K562 (cell line): ENCODE results near the gene BCL2L13. TPM values are rescaled to one million over a fixed set of nuclear protein-coding genes. Genes with fewer than 3 reads are reported as not detected.

Experiments used
- ATAC-seq: fragments of 200-7000 bp; cut with Tn5 transposase; 3 replicates; pipeline ENCODE4 v1.9.1; 2020; ENCODE audit warnings: moderate library complexity
- BruUV-seq: library from RNA; stranded (reverse); fragments of 400-500 nt; replicated peaks from 2 replicates; lab custom pipeline; 2021; lab: Mats Ljungman, UMichigan
- CTCF ChIA-PET: fragments of 300-600 bp; formaldehyde crosslinking; extraction: SDS; loops from one replicate; lab custom pipeline; 2021; ENCODE audit warnings: low intra/inter-chr PET ratio; lab: Yijun Ruan, JAX
- POLR2A ChIA-PET: fragments of 300-600, 350-650 bp; sonication (Branson Sonifier 250); formaldehyde crosslinking; extraction: SDS; loops from one replicate; lab custom pipeline; 2021; ENCODE audit warnings: antibody characterized with exemption, inconsistent platforms; lab: Yijun Ruan, JAX
- DNase-seq, 4 experiments: peaks; one replicate each; pipeline versions ENCODE4 v3.0.0 to v3.0.0-alpha.2; 2011 to 2018; ENCODE audit warnings: low spot score in 3 of 4, mixed read lengths in 3 of 4; ENCODE audit errors: extremely low read depth in 1 of 4
- FAIRE-seq: peaks from 2 replicates; lab custom pipeline; 2011; peaks lifted over from hg19 to GRCh38; lab: Jason Lieb, UNC
- H2AFZ ChIP-seq: 2 replicates; pipeline ENCODE4 v1.6.0; 2011; ENCODE audit warnings: low read depth, low read length, control low read depth, inconsistent platforms
- H3K27ac ChIP-seq: fragments of 200-600 bp; 3 replicates; pipeline ENCODE4 v1.8.0; 2011; ENCODE audit warnings: low read depth, mild to moderate bottlenecking, control low read depth, inconsistent platforms, low read length, moderate library complexity, mixed read lengths; ENCODE audit errors: extremely low read depth
- H3K27me3 ChIP-seq, 2 experiments: fragments of 300-600 bp in 1 of 2; 2 replicates in 1 of 2; 3 replicates in 1 of 2; pipeline versions ENCODE4 v1.6.0 to v1.8.0; 2011; ENCODE audit warnings: inconsistent platforms in 2 of 2, low read length in 2 of 2, mild to moderate bottlenecking in 1 of 2, mixed read lengths in 1 of 2, moderate library complexity in 1 of 2; ENCODE audit not compliant: control insufficient read depth in 2 of 2, insufficient read depth in 2 of 2
- H3K36me3 ChIP-seq: fragments of 300-600 bp; 3 replicates; pipeline ENCODE4 v1.8.0; 2011; ENCODE audit warnings: mild to moderate bottlenecking, low read length, inconsistent platforms; ENCODE audit not compliant: control insufficient read depth, insufficient read depth
- H3K4me1 ChIP-seq, 2 experiments: fragments of 200-600 bp in 1 of 2; replicated peaks in 1 of 2; 2 replicates in 1 of 2; 3 replicates in 1 of 2; pipeline versions ENCODE4 v1.5.1 to v1.8.0; 2011; ENCODE audit warnings: inconsistent platforms in 2 of 2, low read length in 2 of 2, mild to moderate bottlenecking in 1 of 2, mixed read lengths in 1 of 2, moderate library complexity in 1 of 2; ENCODE audit not compliant: control insufficient read depth in 2 of 2, insufficient read depth in 2 of 2
- H3K4me2 ChIP-seq: 2 replicates; pipeline ENCODE4 v1.6.1; 2011; ENCODE audit warnings: low read length, control low read depth, inconsistent platforms, mixed read lengths; ENCODE audit not compliant: insufficient read depth
- H3K4me3 ChIP-seq: fragments of 200-600 bp; sonication (generic), shearing (Covaris generic); 2 replicates; pipeline ENCODE4 v1.5.1; 2016; ENCODE audit warnings: control low read depth, inconsistent platforms
- H3K79me2 ChIP-seq: fragments of 200-600 bp; 3 replicates; pipeline ENCODE4 v1.8.0; 2011; ENCODE audit warnings: low read length, inconsistent platforms; ENCODE audit not compliant: control insufficient read depth, insufficient read depth
- H3K9ac ChIP-seq, 2 experiments: 2 replicates each; pipeline versions ENCODE4 v1.6.0 to v1.6.1; 2011; ENCODE audit warnings: low read depth in 2 of 2, low read length in 2 of 2, control low read depth in 1 of 2, inconsistent platforms in 1 of 2, mild to moderate bottlenecking in 1 of 2, mixed read lengths in 1 of 2; ENCODE audit not compliant: insufficient read depth in 1 of 2
- H3K9me1 ChIP-seq: one replicate; pipeline ENCODE4 v1.6.0; 2011; ENCODE audit warnings: inconsistent platforms, mild to moderate bottlenecking, low read length, moderate library complexity; ENCODE audit not compliant: control insufficient read depth, insufficient read depth
- H3K9me3 ChIP-seq: replicated peaks from 2 replicates; pipeline ENCODE4 v1.5.1; 2011; ENCODE audit warnings: low read depth, low read length, inconsistent platforms; ENCODE audit not compliant: control insufficient read depth, insufficient read depth
- H4K20me1 ChIP-seq: replicated peaks from 2 replicates; pipeline ENCODE4 v1.6.1; 2011; ENCODE audit warnings: low read length, inconsistent platforms, mixed read lengths; ENCODE audit not compliant: control insufficient read depth, insufficient read depth
- CBFA2T3 ChIP-seq: fragments of 450-650 bp; IDR thresholded peaks from 2 replicates; pipeline ENCODE4 v1.6.1; 2017
- ETS2 ChIP-seq: IDR thresholded peaks from 2 replicates; pipeline ENCODE4 v1.6.1; 2016; ENCODE audit warnings: borderline replicate concordance, missing genetic modification characterization, mild to moderate bottlenecking, moderate library complexity, missing compliant biosample characterization; ENCODE audit not compliant: poor library complexity, severe bottlenecking
- FOXK2 ChIP-seq, 2 experiments: fragments of 450-650 bp; IDR thresholded peaks in 1 of 2; conservative IDR thresholded peaks in 1 of 2; 2 replicates each; pipeline ENCODE4 v1.6.1; 2016; ENCODE audit warnings: low read depth in 2 of 2, mild to moderate bottlenecking in 1 of 2
- HDAC8 ChIP-seq: fragments of 450-650 bp; IDR thresholded peaks from 2 replicates; pipeline ENCODE4 v1.6.1; 2016; ENCODE audit warnings: mild to moderate bottlenecking, missing genetic modification characterization, moderate library complexity, missing compliant biosample characterization
- MAFF ChIP-seq: IDR thresholded peaks from 2 replicates; pipeline ENCODE4 v1.6.1; 2012; ENCODE audit warnings: low read length, improper control_type of control experiment
- NCOA2 ChIP-seq, 2 experiments: fragments of 450-650 bp; IDR thresholded peaks; 2 replicates each; pipeline ENCODE4 v1.6.1; 2018; ENCODE audit warnings: mild to moderate bottlenecking in 2 of 2, moderate library complexity in 1 of 2; ENCODE audit not compliant: partially characterized antibody in 2 of 2
- POU5F1 ChIP-seq: fragments of 150-350 bp; IDR thresholded peaks from 2 replicates; pipeline ENCODE4 v1.6.1; 2014; ENCODE audit warnings: borderline replicate concordance, low read length, low read depth, mild to moderate bottlenecking; ENCODE audit not compliant: partially characterized antibody
- PRMT5 ChIP-seq: sonication (generic); formaldehyde crosslinking; IDR thresholded peaks from 2 replicates; pipeline ENCODE4 v1.5.0; 2020; ENCODE audit warnings: missing genetic modification reagents
- PTTG1 ChIP-seq: fragments of 450-650 bp; IDR thresholded peaks from 2 replicates; pipeline ENCODE4 v1.6.1; 2016; ENCODE audit warnings: low read depth, mild to moderate bottlenecking, missing genetic modification characterization, missing compliant biosample characterization
- SMAD2 ChIP-seq: fragments of 150-350 bp; IDR thresholded peaks from 2 replicates; pipeline ENCODE4 v1.6.1; 2014; ENCODE audit warnings: low read depth, mild to moderate bottlenecking, low read length
- SUPT5H ChIP-seq: fragments of 450-650 bp; IDR thresholded peaks from 2 replicates; pipeline ENCODE4 v1.6.1; 2016
- YBX1 ChIP-seq: fragments of 450-650 bp; IDR thresholded peaks from 2 replicates; pipeline ENCODE4 v1.7.1; 2016; ENCODE audit warnings: mild to moderate bottlenecking
- ZNF518B ChIP-seq: fragments of 250-450 bp; sonication (Bioruptor Pico); IDR thresholded peaks from 2 replicates; pipeline ENCODE4 v1.5.0; 2021; ENCODE audit warnings: mild to moderate bottlenecking, moderate library complexity
- ZSCAN32 ChIP-seq: fragments of 450-650 bp; formaldehyde crosslinking; IDR thresholded peaks from 2 replicates; pipeline ENCODE4 v1.4.0; 2020; ENCODE audit warnings: mild to moderate bottlenecking, moderate library complexity
- WGBS: fragments of 100-300 bp; shearing (Covaris generic); methylation state at CpG from one replicate; pipeline ENCODE4 v1.1.6; 2016; ENCODE audit warnings: low coverage, mixed read lengths; ENCODE audit not compliant: insufficient coverage; ENCODE audit errors: missing lambda C conversion rate; 5-methylcytosine and 5-hydroxymethylcytosine counted together
- in situ Hi-C: fragments of 300-500 bp; cut with MboI; formaldehyde crosslinking; loops from 4 replicates; pipeline ENCODE4 v1.15.0; 2018; ENCODE audit warnings: inconsistent platforms, mixed read lengths
- intact Hi-C: fragments of 100-400 bp; cut with micrococcal nuclease; formaldehyde crosslinking; loops from 2 replicates; pipeline ENCODE4 v1.14.2; 2022
- polyA plus RNA-seq, 8 experiments: library from polyadenylated mRNA; depleted of rRNA in 4 of 8; stranded (reverse) in 5 of 8; unstranded in 3 of 8; fragments of >200 nt; fragmentation: Nextera tagmentation in 2 of 8; fragmentation: Illumina TruSeq in 1 of 8; extraction: Ambion mirVana in 2 of 8; extraction: Trizol in 1 of 8; gene quantifications; 2 replicates each; pipeline versions ENCODE4 v1.2.1 to v1.2.3, GENCODE V29; 2011 to 2014; ENCODE audit warnings: inconsistent platforms in 1 of 8, missing spikeins in 1 of 8
- total RNA-seq, 7 experiments: library from RNA; depleted of rRNA in 6 of 7; stranded (reverse); fragments of >200 nt in 6 of 7; fragmentation: Illumina TruSeq in 2 of 7; extraction: Trizol in 2 of 7; gene quantifications; 2 replicates each; pipeline versions ENCODE4 v1.2.1 to v1.2.3, GENCODE V29; 2011 to 2021; ENCODE audit warnings: low replicate concordance in 1 of 7

The BCL2L13 gene
- total and polyA plus RNA-seq, 9 of the 15 experiments (the other 6 are each of a cell fraction or from before 2014, with no cell fraction given), result 41.5 to 63.4 (median 56.5) TPM

GRCh38 chr22:17733466-17733865 is 94.9 kb downstream of the BCL2L13 start:
- 86% methylated on average over 3 of the region's 3 CpGs for WGBS
- H3K36me3 ChIP-seq, result peaks cover 84% of the 10 kb centered on the region
- no peak overlapping the region for H3K27ac ChIP-seq
- H2AFZ ChIP-seq, result no peak overlapping the region
- in situ Hi-C loops, result loop anchor here (10.0 kb wide), 1 partner anchor 179 kb away; no protein-coding TSS in a partner anchor
- no peaks in the 10 kb centered on the region for H4K20me1 ChIP-seq
- BruUV-seq, result no TSS peak
- ChIA-PET POLR2A (interaction anchor here (1.2 to 1.7 kb wide), 2 partner anchors 10 to 23 kb away, joined by 4 to 6 read pairs; no protein-coding TSS in a partner anchor), CTCF (no interaction called here)
- FAIRE-seq, result no peak
- no peak overlapping the region for H3K9ac ChIP-seq
- no peak overlapping the region for H3K4me2 ChIP-seq
- DNase-seq, result no peak
- no peaks in the 10 kb centered on the region for H3K79me2 ChIP-seq
- peaks cover 0 to 2% of the 10 kb centered on the region in 2 experiments; a peak in 2 of 5 replicates for H3K4me1 ChIP-seq
- H3K4me3 ChIP-seq, result no peak overlapping the region
- TF ChIP-seq SUPT5H (no peak), ZSCAN32 (CRISPR knock-in tag) (no peak), SMAD2 (no peak), NCOA2 (IDR thresholded peaks at IDR 0.05; ENCODE audit: partially characterized antibody in 2 of 2) (no peak), YBX1 (no peak), CBFA2T3 (no peak)
- no peaks in the 10 kb centered on the region for H3K27me3 ChIP-seq
- no peaks in the 10 kb centered on the region for H3K9me1 ChIP-seq
- no peaks in the 10 kb centered on the region for H3K9me3 ChIP-seq
- no peak for ATAC-seq
- intact Hi-C loops, result no loop called here

GRCh38 chr22:17734187-17734586 is 95.6 kb downstream of the BCL2L13 start:
- Histone ChIP-seq H3K9me3 (no peaks in the 10 kb centered on the region), H4K20me1 (no peaks in the 10 kb centered on the region), H2AFZ (no peak overlapping the region), H3K27me3 (no peaks in the 10 kb centered on the region), H3K36me3 (peaks cover 86% of the 10 kb centered on the region), H3K4me2 (no peak overlapping the region), H3K27ac (no peak overlapping the region), H3K9me1 (no peaks in the 10 kb centered on the region), H3K4me1 (peaks cover 0 to 2% of the 10 kb centered on the region in 2 experiments; a peak in 2 of 5 replicates), H3K9ac (no peak overlapping the region), H3K79me2 (no peaks in the 10 kb centered on the region), H3K4me3 (no peak overlapping the region)
- no peak for TF ChIP-seq PRMT5 (CRISPR knock-in tag)
- no peak for TF ChIP-seq HDAC8 (tag)
- no peak for TF ChIP-seq MAFF
- TF ChIP-seq POU5F1, result no peak
- no peak for TF ChIP-seq ETS2
- no peak for TF ChIP-seq FOXK2 (conservative IDR thresholded peaks at IDR 0.05 in 1 of 2, IDR thresholded peaks at IDR 0.05 in 1 of 2; ENCODE audit: low read depth in 2 of 2)
- no peak for TF ChIP-seq PTTG1 (tag)
- no peak for TF ChIP-seq ZNF518B
- no peak for DNase-seq
- CTCF ChIA-PET, result no interaction called here
- FAIRE-seq, result no peak
- intact Hi-C loops, result no loop called here
- 77% methylated on average over 4 of the region's 4 CpGs for WGBS
- in situ Hi-C loops, result loop anchor here (10.0 kb wide), 1 partner anchor 179 kb away; no protein-coding TSS in a partner anchor
- 0 out of 3 replicates have a peak, but pooled peaks have one; percentile 19 for ATAC-seq
- TSS peak; percentile 24 for BruUV-seq
- POLR2A ChIA-PET, result interaction anchor here (1.2 to 1.7 kb wide), 3 partner anchors 10 to 39 kb away, joined by 4 to 6 read pairs (median 4); no protein-coding TSS in a partner anchor
